Measurements from ENCODE around the gene CYP46A1.

CYP46A1 gene

GRCh38 chr14:99688210-99688581 is 4.1 kb downstream of the CYP46A1 start:
- TF ChIP-seq CTCF (IDR thresholded peaks at IDR 0.05; ENCODE audit: low read depth, low read length, missing control alignments): no peak
- no peak for DNase-seq (ENCODE audit: low read depth)
- no peak overlapping the region for H3K4me3 ChIP-seq (ENCODE audit: low read depth, low read length)

- H3K4me3 ChIP-seq (ENCODE audit: low read depth, low read length): no peak overlapping the region
- TF ChIP-seq CTCF (IDR thresholded peaks at IDR 0.05; ENCODE audit: low read depth, low read length, missing control alignments): no peak
- no peak for DNase-seq (ENCODE audit: low read depth)
Measured at GRCh38 chr14:99688629-99689028, 4.5 kb downstream of the CYP46A1 start.

GRCh38 chr14:99689266-99690236 is 5.5 kb downstream of the CYP46A1 start:
- no peak for DNase-seq (ENCODE audit: low read depth)
- no peak overlapping the region for H3K4me3 ChIP-seq (ENCODE audit: low read depth, low read length)
- TF ChIP-seq CTCF (IDR thresholded peaks at IDR 0.05; ENCODE audit: low read depth, low read length, missing control alignments): no peak

GRCh38 chr14:99690636-99691035 is 6.5 kb downstream of the CYP46A1 start:
- no peak for DNase-seq (ENCODE audit: low read depth)
- no peak for TF ChIP-seq CTCF (IDR thresholded peaks at IDR 0.05; ENCODE audit: low read depth, low read length, missing control alignments)
- no peak overlapping the region for H3K4me3 ChIP-seq (ENCODE audit: low read depth, low read length)

- DNase-seq (ENCODE audit: low read depth): no peak
- TF ChIP-seq CTCF (IDR thresholded peaks at IDR 0.05; ENCODE audit: low read depth, low read length, missing control alignments): no peak
Measured at GRCh38 chr14:99691111-99691885, 7.2 kb downstream of the CYP46A1 start.

GRCh38 chr14:99693918-99694317 is 9.8 kb downstream of the CYP46A1 start:
- no peak overlapping the region for H3K4me3 ChIP-seq (ENCODE audit: low read depth, low read length)
- TF ChIP-seq CTCF (IDR thresholded peaks at IDR 0.05; ENCODE audit: low read depth, low read length, missing control alignments): no peak
- DNase-seq (ENCODE audit: low read depth): no peak

More at GRCh38 chr14:99691111-99691885, 7.2 kb downstream of the CYP46A1 start:
- no peak overlapping the region for H3K4me3 ChIP-seq (ENCODE audit: low read depth, low read length)

Measured in GM12864 (cell line).